ENCODE data around the gene CLVS2.

- TF ChIP-seq NFRKB (IDR thresholded peaks at IDR 0.05) (no peak), FOXM1 (IDR thresholded peaks at IDR 0.05; ENCODE audit: borderline replicate concordance) (no peak), BHLHE40 (IDR thresholded peaks at IDR 0.05; ENCODE audit: borderline replicate concordance) (no peak), CTBP1 (IDR thresholded peaks at IDR 0.05; ENCODE audit: borderline replicate concordance) (no peak)
These were observed 95.3 kb downstream of the CLVS2 start for GRCh38 chr6:123091091-123091895.
